IMR-90 (cell line): ENCODE results near the gene TRPM3. TPM values are rescaled to one million over a fixed set of nuclear protein-coding genes. Genes with fewer than 3 reads are reported as not detected.

Experiments
- ATAC-seq: fragments of 200-7000 bp; cut with Tn5 transposase; 2 replicates; pipeline ENCODE4 v1.9.1; 2020; ENCODE audit warnings: low read depth, mild to moderate bottlenecking, moderate library complexity
- BruUV-seq: library from RNA; stranded (reverse); fragments of 400-500 nt; replicated peaks from 2 replicates; lab custom pipeline; 2021; lab: Mats Ljungman, UMichigan
- CTCF ChIA-PET: fragments of 300-600 bp; formaldehyde crosslinking; extraction: SDS; loops from one replicate; lab custom pipeline; 2021; ENCODE audit warnings: antibody characterized with exemption; lab: Yijun Ruan, JAX
- POLR2A ChIA-PET: fragments of 300-600 bp; sonication (Branson Sonifier 250); formaldehyde crosslinking; loops from one replicate; lab custom pipeline; 2022; ENCODE audit warnings: antibody characterized with exemption; ENCODE audit not compliant: unreplicated experiment; lab: Charles Lee
- DNase-seq: peaks from one replicate; pipeline ENCODE4 v3.0.0; 2013
- H2AFZ ChIP-seq: replicated peaks from 2 replicates; pipeline ENCODE3; 2013; ENCODE audit warnings: low read length, mild to moderate bottlenecking; ENCODE audit not compliant: poor library complexity
- H2AK5ac ChIP-seq: 2 replicates; pipeline ENCODE4 v1.6.1; 2013; ENCODE audit warnings: low read depth, low read length, inconsistent platforms
- H2AK9ac ChIP-seq: replicated peaks from 2 replicates; pipeline ENCODE3; 2013; ENCODE audit warnings: mild to moderate bottlenecking, low read depth, low read length, moderate library complexity; ENCODE audit not compliant: poor library complexity
- H2BK120ac ChIP-seq: 2 replicates; pipeline ENCODE4 v1.6.1; 2013; ENCODE audit warnings: low read depth, low read length, inconsistent platforms
- H2BK15ac ChIP-seq: 3 replicates; pipeline ENCODE4 v1.6.1; 2013; ENCODE audit warnings: low read depth, low read length, inconsistent platforms
- H2BK20ac ChIP-seq: 2 replicates; pipeline ENCODE4 v1.6.1; 2013; ENCODE audit warnings: low read depth, mild to moderate bottlenecking, inconsistent platforms, low read length, moderate library complexity
- H2BK5ac ChIP-seq: 2 replicates; pipeline ENCODE4 v1.6.1; 2013; ENCODE audit warnings: mild to moderate bottlenecking, low read depth, low read length, inconsistent platforms; ENCODE audit not compliant: poor library complexity, severe bottlenecking
- H3K14ac ChIP-seq: replicated peaks from 2 replicates; pipeline ENCODE4 v1.6.1; 2013; ENCODE audit warnings: low read depth, low read length, inconsistent platforms
- H3K18ac ChIP-seq: 2 replicates; pipeline ENCODE4 v1.6.1; 2013; ENCODE audit warnings: low read depth, low read length, control low read depth
- H3K23ac ChIP-seq: 2 replicates; pipeline ENCODE4 v1.6.1; 2013; ENCODE audit warnings: low read depth, low read length, inconsistent platforms
- H3K27ac ChIP-seq: 2 replicates; pipeline ENCODE4 v1.5.1; 2013; ENCODE audit warnings: mild to moderate bottlenecking, control low read depth, low read length; ENCODE audit not compliant: insufficient read depth
- H3K27me3 ChIP-seq: 2 replicates; pipeline ENCODE4 v1.6.1; 2013; ENCODE audit warnings: low read length; ENCODE audit not compliant: control insufficient read depth, insufficient read depth
- H3K36me3 ChIP-seq: 2 replicates; pipeline ENCODE4 v1.6.1; 2013; ENCODE audit warnings: low read length, mixed read lengths; ENCODE audit not compliant: control insufficient read depth, insufficient read depth
- H3K4ac ChIP-seq: 2 replicates; pipeline ENCODE4 v1.6.1; 2013; ENCODE audit warnings: low read depth, low read length, inconsistent platforms
- H3K4me1 ChIP-seq: 2 replicates; pipeline ENCODE4 v1.6.1; 2013; ENCODE audit warnings: low read length, mixed read lengths; ENCODE audit not compliant: control insufficient read depth, insufficient read depth
- H3K4me2 ChIP-seq: 2 replicates; pipeline ENCODE4 v1.6.1; 2013; ENCODE audit warnings: low read depth, mild to moderate bottlenecking, control low read depth, low read length, moderate library complexity
- H3K4me3 ChIP-seq: 2 replicates; pipeline ENCODE4 v1.5.1; 2013; ENCODE audit warnings: low read depth, mild to moderate bottlenecking, control low read depth, low read length, moderate library complexity; ENCODE audit not compliant: insufficient read depth
- H3K56ac ChIP-seq: 2 replicates; pipeline ENCODE4 v1.6.1; 2013; ENCODE audit warnings: low read length, inconsistent platforms; ENCODE audit not compliant: insufficient read depth; ENCODE audit errors: extremely low read depth
- H3K79me1 ChIP-seq, 2 experiments: 2 replicates each; pipeline ENCODE4 v1.6.1; 2013; ENCODE audit warnings: low read length in 2 of 2, inconsistent platforms in 1 of 2, low read depth in 1 of 2
- H3K9ac ChIP-seq: 2 replicates; pipeline ENCODE4 v1.6.1; 2013; ENCODE audit warnings: low read depth, low read length, control low read depth
- H3K9me1 ChIP-seq: 2 replicates; pipeline ENCODE4 v1.6.1; 2013; ENCODE audit warnings: low read length, inconsistent platforms; ENCODE audit not compliant: insufficient read depth
- H3K9me3 ChIP-seq: 2 replicates; pipeline ENCODE4 v1.6.1; 2013; ENCODE audit warnings: low read length; ENCODE audit not compliant: control insufficient read depth, insufficient read depth
- H4K20me1 ChIP-seq: 2 replicates; pipeline ENCODE4 v1.6.1; 2013; ENCODE audit warnings: low read length, inconsistent platforms; ENCODE audit not compliant: insufficient read depth
- H4K5ac ChIP-seq: 2 replicates; pipeline ENCODE4 v1.6.1; 2013; ENCODE audit warnings: mild to moderate bottlenecking, low read depth, low read length, control low read depth
- H4K8ac ChIP-seq, 2 experiments: 2 replicates each; pipeline ENCODE4 v1.6.1; 2013; ENCODE audit warnings: low read depth in 2 of 2, low read length in 2 of 2, control low read depth in 1 of 2, inconsistent platforms in 1 of 2
- H4K91ac ChIP-seq: 2 replicates; pipeline ENCODE4 v1.6.1; 2013; ENCODE audit warnings: low read depth, low read length, inconsistent platforms; ENCODE audit not compliant: insufficient read depth
- MAFK ChIP-seq: IDR thresholded peaks from 2 replicates; pipeline ENCODE4 v1.6.1; 2012; ENCODE audit warnings: low read depth, low read length, improper control_type of control experiment
- WGBS, 2 experiments: methylation state at CpG; one replicate each; pipeline versions ENCODE4 v1.1.5 to v1.1.7; 2013; ENCODE audit warnings: missing lambda C conversion rate in 2 of 2; ENCODE audit not compliant: insufficient read length in 1 of 2; ENCODE audit errors: extremely low coverage in 2 of 2; 5-methylcytosine and 5-hydroxymethylcytosine counted together
- dilution Hi-C: fragments of 300-500 bp; cut with HindIII; formaldehyde crosslinking; loops from one replicate; pipeline ENCODE4 v1.14.3; 2018; ENCODE audit warnings: low sequenced_read_pairs; ENCODE audit not compliant: unreplicated experiment
- in situ Hi-C: fragments of 300-500 bp; cut with MboI; formaldehyde crosslinking; loops from 3 replicates; pipeline ENCODE4 v1.14.3; 2019; ENCODE audit warnings: low sequenced_read_pairs, inconsistent platforms, mixed read lengths
- intact Hi-C: fragments of 100-400 bp; cut with micrococcal nuclease; formaldehyde crosslinking; loops from 2 replicates; pipeline ENCODE4 v1.10.0; 2022
- polyA plus RNA-seq, 3 experiments: library from polyadenylated mRNA; depleted of rRNA; stranded (reverse); fragments of >200 nt; gene quantifications; 2 replicates each; pipeline ENCODE4 v1.2.3, GENCODE V29; 2012; ENCODE audit warnings: low replicate concordance in 1 of 3
- total RNA-seq: library from RNA; depleted of rRNA; stranded (reverse); fragments of >200 nt; gene quantifications from 2 replicates; pipeline ENCODE4 v1.2.3, GENCODE V29; 2012

Gene TRPM3
- total and polyA plus RNA-seq, 2 of the 4 experiments (the other 2 are of a cell fraction), result not detected

DNA sequence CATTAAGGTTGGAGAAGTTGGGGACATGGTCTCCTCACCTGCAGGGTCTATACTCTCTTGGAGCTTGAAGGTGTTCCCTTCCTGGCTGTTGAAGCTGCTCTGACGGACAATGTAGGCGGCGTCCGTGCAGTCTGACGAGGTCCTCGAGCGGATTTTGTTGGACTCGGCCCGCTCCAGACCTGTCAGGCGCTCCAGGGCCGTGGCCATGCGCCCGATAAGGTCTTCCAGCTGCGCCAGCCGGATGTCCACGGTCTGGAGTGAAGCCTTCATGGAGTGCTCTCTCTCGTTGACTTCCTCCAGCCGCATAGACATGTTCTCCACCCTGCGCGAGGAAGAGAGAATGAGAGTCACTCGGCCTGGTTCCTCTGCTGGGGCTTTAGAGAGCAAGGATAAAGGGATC, 584.3 kb downstream of the TRPM3 start:
- Histone ChIP-seq H3K14ac (no peak overlapping the region), H3K18ac (no peak overlapping the region), H3K4me3 (no peak overlapping the region), H3K9me1 (peaks cover 6% of the 10 kb centered on the region), H2AK9ac (no peak overlapping the region), H2BK20ac (no peak overlapping the region), H3K9me3 (no peaks in the 10 kb centered on the region), H4K91ac (no peak overlapping the region), H4K5ac (no peak overlapping the region), H3K79me1 (no peaks in the 10 kb centered on the region), H3K4me1 (peaks cover 12% of the 10 kb centered on the region), H2AFZ (no peak overlapping the region), H3K23ac (no peak overlapping the region), H2BK15ac (no peak overlapping the region), H2BK120ac (peak overlapping the region; percentile 61; the same call in 1 of the 2 replicates), H3K9ac (no peak overlapping the region), H4K20me1 (no peaks in the 10 kb centered on the region), H3K56ac (no peak overlapping the region), H2AK5ac (peak overlapping the region; percentile 9; the same call in 1 of the 2 replicates), H3K27ac (no peak overlapping the region), H2BK5ac (no peak overlapping the region), H3K36me3 (no peaks in the 10 kb centered on the region), H4K8ac (no peak overlapping the region), H3K27me3 (no peaks in the 10 kb centered on the region), H3K4me2 (no peak overlapping the region), H3K4ac (no peak overlapping the region)
- no peak for TF ChIP-seq MAFK
- BruUV-seq, result no TSS peak
- CTCF ChIA-PET, result no interaction called here
- no peak for DNase-seq
- ATAC-seq, result no peak
- POLR2A ChIA-PET, result no interaction called here
- dilution Hi-C loops (no loop called here), in situ Hi-C loops (loop anchor here (5.0 kb wide), 1 partner anchor 50 kb away; no protein-coding TSS in a partner anchor), intact Hi-C loops (no loop called here)
- WGBS, 2 experiments, result 95% methylated on average over 12 of the region's 21 CpGs; no CpG with 5 or more reads in 1 of the 2 experiments
